DMS114 treated with DMSO at 0.1 percent for 48 hours (cell line): ENCODE results near the gene PDIK1L.

ENCODE experiments used
- DNase-seq: peaks from one replicate; lab custom pipeline; 2025; ENCODE audit not compliant: unreplicated experiment; lab: John Stamatoyannopoulos, UW

The PDIK1L gene

GRCh38 chr1:26121854-26122773, 10.5 kb downstream of the PDIK1L start:
- no peak for DNase-seq

DNA sequence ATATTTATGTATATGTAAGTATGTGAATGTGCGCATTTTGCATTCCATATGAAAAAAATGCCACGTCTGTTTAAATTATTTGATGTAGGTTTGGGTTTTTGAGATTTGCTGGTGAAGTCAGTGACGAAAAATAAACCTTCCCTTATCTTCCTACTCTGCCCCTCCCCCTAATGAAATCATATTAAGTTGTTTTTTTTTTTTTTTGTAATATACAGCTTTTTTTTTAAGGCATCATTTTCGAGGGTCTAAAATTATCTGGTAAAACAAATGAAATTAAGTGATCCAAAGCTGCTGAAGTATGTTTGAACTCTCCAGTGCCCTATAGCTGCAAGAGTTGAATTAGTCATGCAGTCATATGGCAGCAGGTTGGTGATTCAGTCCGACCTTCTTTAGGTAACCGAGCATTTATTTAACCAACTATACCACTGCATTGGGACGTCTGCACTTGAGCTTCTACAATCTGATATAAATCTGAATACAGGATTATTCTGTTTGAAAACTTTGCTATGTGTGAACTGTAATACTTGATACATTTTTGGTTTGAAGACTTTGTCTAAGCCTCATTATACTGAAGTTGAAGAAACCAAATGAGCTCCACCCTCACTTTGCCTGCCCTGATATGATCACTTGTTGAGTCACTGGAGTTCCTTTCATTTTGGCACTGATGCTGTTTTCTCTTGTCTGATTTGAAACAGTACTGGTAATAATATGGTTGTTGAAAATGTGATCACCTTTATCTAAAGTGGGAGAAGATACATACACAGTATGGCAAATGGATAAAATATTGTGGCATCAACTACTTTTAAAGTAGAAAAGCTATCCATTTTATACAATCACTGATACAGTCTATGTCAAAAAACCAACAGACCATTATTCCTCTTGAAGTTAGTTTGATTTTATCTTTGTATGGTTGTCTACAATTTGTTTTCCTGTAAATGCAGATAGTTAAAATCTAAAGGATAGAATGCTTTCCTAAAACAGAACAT, 11.7 kb downstream of the PDIK1L start:
- DNase-seq, result no peak

GRCh38 chr1:26124418-26125331, 13.1 kb downstream of the PDIK1L start:
- no peak for DNase-seq

- DNase-seq, result no peak
Observed at GRCh38 chr1:26125382-26125781, 13.8 kb downstream of the PDIK1L start.

GRCh38 chr1:26125946-26126320, 14.3 kb downstream of the PDIK1L start:
- DNase-seq, result no peak

- no peak for DNase-seq
Observed at GRCh38 chr1:26126321-26127084, 14.9 kb downstream of the PDIK1L start.

- DNase-seq, result no peak
Observed at GRCh38 chr1:26127235-26128163, 15.9 kb downstream of the PDIK1L start.

DNA sequence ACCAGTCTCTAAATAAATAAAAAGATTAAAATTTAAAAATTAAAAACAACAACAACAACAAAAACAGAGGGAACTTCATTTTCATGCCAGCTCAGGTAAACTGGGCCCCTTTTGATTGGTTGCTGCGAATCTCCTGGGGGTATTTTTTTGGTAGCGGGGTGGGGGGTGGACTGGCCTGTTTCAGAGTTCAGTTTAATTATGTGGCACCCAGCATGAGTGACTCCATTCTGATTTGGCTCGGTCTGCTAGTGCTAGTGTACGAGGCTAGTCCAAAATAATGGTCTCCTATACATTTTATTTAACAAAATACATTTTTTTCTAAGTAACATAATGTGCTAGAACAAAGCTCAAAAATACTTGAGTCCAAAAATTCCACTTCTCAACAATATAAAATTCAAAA, 18.2 kb downstream of the PDIK1L start:
- DNase-seq, result no peak

- no peak for DNase-seq
Observed at GRCh38 chr1:26130695-26131094, 19.1 kb downstream of the PDIK1L start.

GRCh38 chr1:26132128-26132833, 20.7 kb downstream of the PDIK1L start:
- DNase-seq, result no peak

DNA sequence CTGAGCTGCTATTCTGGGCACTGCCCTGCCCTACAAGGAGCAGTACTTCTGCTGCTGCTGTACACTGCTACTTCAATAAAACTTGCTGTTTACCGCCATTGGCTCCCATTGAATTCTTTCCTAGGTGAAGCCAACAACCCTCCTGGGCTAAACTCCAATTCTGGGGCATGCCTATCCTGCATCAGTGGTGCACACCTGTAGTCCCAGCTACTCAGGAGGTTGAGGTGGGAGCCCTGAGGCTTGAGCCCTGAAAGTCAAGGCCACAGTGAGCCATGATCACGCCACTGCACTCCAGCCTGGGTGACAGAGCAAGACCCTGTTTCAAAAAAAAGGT, 21.2 kb downstream of the PDIK1L start:
- no peak for DNase-seq

- no peak for DNase-seq
Observed at GRCh38 chr1:26134466-26134865, 22.8 kb downstream of the PDIK1L start.

DNA sequence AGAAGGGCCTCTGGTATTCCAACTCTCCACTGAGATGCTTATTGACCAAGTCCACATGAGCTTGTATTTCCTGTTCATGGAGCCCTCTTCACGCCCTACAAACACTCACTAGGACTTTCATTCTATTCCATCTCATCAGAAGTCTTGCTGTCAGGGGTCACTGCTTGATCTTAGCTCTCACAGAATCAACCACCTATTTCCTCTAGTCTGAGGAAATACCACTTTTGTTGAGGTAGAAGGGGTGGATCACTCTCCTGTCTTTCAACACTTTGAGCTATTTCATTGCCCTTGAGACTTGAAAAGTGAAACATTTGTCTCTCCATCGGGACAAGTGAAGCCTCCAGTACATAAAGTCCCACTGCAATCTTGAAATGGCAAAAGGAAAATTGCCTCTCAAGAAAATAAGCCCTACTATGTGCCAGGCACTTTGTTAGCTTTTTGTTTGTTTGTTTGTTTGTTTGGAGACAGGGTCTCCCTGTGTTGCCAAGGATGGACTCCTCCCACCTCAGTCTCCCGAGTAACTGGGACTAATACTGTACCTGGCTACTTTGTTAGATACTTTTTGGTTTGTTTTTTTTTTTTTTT, 27.4 kb downstream of the PDIK1L start:
- DNase-seq, result no peak

- no peak for DNase-seq
Observed at GRCh38 chr1:26142159-26142558, 30.5 kb downstream of the PDIK1L start.

DNA sequence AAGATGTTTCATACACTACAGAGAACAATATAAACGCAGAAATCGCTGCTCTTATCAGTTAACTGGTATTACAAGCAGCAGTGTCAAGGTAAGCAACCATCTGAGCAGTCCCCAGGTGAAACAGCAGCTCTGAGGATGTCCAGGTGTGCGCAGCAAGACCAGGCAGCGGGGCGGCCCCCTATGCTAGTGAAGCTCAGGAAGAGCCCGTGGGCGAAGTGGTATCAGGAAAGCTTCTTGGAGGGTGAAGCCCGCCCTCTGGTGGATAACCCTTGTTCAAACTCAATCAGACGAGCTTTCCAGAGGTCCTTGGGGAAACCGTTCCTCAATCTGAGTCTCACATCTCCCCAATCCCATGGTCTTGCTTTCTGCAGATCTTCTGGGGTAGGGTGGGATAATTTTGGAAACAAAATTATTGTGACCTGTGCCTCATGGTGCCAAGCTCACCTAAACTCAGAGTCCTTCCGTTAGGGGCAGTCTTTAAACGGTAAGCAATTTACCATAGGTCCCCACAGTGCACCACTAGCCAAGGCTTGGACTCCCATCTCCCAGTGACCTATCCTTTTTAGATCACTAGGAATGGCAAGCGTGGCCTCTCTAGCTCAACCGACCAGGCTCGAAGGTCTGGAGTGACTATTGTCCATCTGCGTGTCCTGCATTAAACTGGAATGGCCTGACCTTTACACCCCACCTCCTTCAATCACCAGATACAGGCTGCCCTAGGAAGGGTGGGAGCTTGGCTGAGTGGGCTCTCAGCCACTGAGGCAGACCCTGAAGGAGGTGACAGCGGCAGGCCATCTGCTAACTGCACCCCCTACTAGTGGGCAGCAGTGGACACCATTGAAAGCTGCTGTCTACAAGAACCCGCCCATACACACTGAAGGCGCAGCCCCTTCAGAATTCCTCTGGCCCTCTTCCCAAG, 33.7 kb downstream of the PDIK1L start:
- peak; percentile 77 for DNase-seq

- DNase-seq, result no peak
Observed at GRCh38 chr1:26145960-26146294, 34.3 kb downstream of the PDIK1L start.

GRCh38 chr1:26148887-26149286, 37.3 kb downstream of the PDIK1L start:
- no peak for DNase-seq
